ENCODE measurements around the gene TUBA3D.
A peak's percentile ranks its signal among the peaks of the same experiment; 100 is the strongest.
"Not testable (repeated sequence)": the region's sequence is repeated elsewhere in the genome, so short reads cannot be mapped to it uniquely, and the experiment has no call there.

The TUBA3D gene

DNA sequence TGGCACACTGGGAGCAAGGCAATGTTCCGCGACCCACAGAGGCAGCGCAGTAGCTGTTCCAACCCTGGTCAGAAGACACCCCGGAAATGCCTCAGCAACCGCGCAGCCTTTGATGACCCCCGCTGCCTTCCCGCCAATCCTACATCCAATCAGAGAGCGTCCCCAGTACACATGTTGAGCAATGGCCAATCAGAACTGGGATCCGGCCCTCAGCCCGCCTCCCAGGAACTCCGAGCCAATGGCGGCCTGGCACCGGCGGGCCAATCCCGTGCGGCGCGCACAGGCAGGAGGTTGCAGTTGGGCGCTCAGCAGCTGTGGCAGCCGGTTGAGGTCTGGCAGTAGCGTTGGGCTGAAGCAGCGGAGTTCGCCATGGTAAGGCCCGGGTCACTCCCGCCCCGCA is at the start of gene TUBA3D:
Gene TUBA3D (plus strand): TSS at position 289 of the 400 bp plus-strand sequence. CDS start 81 bp downstream, at position 370.
- no peak for DNase-seq

DNA sequence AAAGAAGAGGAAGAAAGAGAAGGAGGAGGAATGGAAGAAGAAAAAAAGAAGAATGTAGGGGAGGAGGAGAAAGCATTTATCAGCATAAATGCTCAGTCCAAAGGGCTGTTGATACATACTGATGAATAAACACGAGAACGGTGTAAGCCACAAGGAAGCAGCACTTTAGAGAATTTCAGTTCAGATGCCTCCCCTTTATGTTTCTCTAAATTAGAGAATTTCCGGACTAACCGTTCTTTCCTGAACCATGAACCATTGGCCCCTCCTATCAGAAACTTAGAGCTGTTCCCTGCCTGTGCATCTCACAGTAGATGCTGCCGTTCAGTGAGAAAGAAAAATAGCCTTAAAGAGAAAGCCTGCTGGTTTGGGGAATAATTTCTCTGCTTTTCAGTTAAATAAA is 49.2 kb upstream of the TUBA3D start:
- no peak for DNase-seq

DNA sequence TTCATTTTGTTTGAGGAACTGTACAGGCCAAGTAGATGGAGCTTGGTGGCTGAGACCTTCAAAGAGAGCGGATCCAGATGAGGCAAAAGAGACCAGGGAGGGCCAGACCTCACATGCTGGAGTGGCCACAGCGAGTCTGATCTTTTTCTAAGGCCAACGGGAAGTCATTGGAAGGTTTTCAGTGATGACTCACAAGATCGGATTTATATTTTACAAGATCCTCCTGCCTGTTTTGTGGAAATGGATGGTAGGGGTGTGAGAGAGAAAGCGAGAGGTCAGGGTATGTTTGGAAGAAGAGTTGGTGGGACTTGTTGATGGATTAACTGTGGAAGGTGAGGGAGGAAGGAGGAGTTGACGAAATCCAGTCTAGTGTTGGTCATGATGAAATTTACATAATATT is 44.6 kb upstream of the TUBA3D start:
- no peak for DNase-seq

DNA sequence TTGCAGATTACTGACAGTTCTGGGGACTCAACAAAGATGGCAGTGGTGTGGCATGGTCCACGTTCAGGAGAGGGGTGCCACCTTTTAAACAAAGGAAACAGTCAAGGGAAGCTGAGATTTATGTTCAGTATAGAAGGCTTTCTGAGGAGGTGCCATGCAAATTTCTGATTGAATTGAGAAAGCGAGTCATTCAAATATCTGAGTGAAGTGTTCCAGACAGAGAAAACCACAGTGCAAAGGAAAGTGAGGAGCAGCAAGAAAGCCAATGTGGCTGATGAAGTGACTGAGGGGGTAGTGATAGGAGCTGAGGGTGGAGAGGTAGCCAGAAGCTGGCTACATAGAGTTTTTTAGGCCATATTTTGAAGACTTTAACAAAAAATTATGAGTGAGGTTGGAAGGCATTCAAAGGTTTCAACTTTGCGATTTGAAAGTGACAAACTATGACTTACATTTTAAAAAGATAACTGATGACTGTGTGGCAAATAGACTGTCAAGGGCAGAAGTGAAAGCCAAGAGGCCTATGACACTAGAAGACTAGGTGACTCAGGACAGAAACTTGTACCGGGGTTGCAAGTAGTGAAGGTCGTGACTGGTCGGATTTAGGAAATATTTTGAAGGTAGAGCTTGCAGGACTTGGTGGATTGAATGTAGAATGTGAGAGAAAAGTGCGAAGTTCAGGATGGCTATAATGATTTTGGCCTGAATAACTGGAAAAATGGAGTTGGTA is 35.0 kb upstream of the TUBA3D start:
- DNase-seq: not testable (repeated sequence)

DNA sequence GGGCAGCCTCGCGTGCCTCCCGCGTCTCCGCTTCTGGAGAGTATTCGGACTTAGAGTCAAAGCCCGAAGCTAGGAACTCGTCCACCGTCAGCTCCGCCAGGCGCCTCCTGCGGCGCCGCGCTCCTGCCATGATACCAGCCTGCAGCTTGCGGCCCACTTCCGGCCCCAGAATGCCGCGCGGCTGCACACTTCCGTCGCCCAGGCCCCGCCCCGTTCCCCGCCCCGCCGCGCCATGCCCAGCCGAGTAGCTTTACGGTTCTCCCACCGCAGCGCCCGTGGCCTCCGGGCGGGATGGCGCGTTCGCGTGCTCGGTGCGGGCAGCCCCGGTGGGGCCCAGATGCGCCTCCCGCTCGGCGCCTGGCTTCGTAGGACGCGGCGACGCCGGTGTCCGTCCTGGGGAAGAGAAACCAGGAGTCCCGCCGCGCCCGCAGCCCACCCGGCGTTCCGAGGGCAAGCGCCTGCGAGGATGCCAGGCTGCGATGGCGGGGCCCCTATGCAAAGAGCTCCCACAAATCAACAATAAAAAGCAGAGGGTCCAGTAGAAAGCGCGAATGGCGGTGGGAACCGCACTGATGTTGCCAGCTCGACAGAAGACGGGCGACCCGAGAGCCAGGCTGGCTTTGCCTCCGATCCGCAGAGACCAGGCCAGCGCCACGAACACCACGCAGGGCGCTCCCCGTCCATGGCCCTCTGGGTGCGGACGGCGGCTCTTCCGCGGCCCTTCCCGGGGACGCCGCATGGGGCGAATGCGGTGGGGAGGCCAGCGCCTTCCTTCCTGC is 31.0 kb upstream of the TUBA3D start:
- DNase-seq: not testable (repeated sequence)

DNA sequence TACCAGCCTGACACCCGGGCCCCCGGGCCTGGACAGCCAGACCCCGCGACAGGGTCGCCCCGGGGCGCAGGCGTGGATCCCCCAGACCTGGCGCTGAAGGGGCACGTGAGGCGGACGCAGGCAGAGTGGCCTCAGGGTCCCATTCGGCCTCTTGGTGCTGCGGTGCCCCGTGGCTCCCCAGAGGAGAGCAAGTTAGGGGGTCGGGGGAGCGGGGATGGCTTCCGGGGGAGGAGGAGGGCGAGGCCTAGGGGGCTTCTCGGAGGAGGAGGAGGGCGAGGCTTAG is 30.5 kb upstream of the TUBA3D start:
- DNase-seq: not testable (repeated sequence)

DNA sequence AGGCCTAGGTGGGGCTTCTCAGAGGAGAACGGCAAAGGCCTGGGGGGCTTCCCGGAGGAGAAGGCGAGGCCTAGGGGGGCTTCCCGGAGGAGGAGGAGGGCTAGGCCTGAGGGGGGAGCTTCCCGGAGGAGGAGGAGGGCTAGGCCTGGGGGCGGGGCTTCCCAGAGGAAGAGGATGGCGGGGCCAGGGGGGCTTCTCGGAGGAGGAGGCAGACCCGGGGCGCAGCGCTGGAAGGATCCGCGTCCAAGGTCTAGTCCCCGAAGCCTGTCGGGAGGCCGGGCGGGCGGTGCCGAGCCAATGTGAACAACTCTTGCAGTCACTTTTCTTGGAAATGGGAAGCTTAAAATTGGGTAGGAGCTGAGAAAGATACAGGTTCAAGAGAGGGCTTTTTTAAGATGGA is 30.0 kb upstream of the TUBA3D start:
- no peak for DNase-seq

DNA sequence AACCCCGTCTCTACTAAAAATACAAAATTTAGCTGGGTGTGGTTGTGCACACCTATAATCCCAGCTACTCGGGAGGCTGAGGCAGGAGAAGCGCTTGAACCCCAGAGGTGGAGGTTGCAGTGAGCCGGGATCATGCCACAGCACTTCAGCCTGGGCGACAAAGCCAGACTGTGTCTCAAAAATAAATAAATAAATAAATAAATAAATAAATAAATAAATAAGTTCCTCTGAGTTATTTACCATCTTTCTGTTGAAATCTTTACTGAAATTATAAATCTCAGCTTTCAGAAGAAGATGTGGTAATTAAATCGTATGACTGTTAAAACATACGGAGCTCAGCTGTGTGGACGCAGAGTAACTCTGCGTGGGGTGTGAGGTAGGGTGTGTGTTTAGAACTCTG is 27.9 kb upstream of the TUBA3D start:
- DNase-seq: not testable (repeated sequence)

DNA sequence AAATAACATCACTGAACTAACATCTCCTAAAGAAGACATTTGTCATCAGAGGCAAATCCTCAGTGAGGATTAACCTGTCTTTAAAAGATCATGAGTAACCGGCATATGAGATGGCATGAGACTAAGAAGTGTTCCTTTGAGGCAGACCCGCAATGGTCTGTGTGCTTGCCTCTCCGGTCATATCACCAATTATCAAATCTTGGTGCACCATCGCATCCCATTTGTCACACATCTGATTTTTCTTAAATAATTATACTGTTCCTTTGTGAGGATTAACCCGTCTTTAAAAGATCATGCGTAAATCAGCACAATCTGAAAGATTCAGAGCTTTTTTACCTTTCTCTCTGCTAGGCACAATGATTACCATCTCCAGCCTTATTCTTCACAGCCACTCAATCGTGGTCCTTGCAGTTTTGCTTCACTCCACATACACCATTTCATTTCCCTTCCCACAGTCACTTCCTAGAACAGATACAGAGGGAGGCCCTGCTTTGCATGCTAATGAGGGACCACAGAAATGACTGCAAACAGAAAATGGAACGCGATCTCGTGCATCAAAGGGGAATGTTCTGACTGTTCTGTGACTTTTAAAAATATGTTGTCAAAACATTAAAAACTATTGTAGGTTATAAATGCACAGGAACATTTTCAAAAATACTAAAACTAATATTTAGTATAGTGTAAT is 24.5 kb upstream of the TUBA3D start:
- DNase-seq: not testable (repeated sequence)

DNA sequence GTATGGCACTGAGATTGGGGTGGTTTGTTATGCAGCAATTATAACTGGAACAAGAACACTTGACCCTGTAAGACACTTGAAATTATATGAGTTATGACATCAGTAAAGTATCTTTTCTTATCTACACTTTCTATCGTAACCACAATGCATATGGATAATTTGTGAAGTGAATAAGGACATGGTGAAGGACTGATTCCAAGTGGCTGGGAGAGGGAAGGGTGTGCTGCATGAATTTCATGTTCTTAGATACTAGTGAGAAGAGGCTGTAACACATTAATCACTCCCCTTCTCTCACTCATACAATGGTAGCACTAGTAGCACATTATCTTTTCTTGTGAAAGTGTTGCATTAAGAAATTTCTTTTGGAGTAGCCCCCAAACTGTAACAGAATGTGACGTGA is 21.0 kb upstream of the TUBA3D start:
- not testable (repeated sequence) for DNase-seq

DNA sequence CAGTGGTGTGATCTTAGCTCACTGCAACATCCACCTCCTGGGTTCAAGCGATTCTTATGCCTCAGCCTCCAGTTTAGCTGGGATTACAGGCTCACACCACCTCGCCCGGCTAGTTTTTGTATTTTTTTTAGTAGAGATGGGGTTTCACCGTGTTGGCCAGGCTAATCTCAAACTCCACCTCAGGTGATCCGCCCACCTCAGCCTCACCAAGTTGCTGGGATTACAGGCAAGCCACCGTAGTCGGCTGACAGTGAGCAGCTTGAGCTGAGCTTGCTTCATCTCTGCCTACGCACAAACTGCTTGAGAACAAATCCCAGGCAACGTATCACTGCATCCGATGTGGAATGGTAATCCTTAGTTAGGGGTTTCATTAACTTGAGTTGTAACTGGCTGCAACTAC is 8.2 kb upstream of the TUBA3D start:
- DNase-seq: not testable (repeated sequence)

DNA sequence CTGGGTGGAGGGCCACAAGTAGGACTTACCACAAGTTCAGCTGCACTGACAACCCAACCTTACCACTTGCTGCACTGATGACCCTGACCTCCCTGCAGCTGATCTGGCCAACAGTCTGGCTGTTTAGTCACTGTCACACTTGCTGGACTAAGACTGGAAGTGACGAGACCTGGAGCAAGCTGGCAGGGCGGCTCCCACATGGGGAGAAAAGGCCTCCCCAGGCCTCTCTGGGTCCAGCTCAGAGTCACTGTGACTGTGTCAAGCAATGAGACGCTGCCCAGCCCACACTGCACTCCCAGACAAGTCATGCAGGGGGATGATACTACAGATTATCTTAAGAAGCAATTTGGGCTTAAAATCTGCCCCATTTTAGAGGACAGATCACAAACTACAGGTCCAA is 5.0 kb upstream of the TUBA3D start:
- not testable (repeated sequence) for DNase-seq

DNA sequence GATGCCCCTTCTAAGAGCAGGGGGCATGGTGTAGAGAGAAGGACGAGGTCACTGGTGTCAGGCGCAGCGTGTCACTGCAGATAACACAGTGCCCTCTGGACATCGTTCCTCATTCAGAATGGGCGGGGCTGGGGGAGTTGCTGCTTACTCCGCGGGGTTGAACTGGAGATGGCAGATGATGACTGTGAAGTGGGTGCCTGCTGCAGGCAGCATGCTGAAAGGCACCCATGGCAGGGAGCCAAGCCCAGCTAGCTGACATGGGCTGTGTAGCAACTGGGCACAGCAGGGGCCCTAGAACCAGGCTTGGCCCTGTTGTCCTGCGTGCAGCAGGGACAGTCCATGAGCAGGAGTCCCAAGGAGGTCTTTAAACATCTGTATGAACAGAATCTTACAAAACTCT is 4.3 kb upstream of the TUBA3D start:
- not testable (repeated sequence) for DNase-seq

DNA sequence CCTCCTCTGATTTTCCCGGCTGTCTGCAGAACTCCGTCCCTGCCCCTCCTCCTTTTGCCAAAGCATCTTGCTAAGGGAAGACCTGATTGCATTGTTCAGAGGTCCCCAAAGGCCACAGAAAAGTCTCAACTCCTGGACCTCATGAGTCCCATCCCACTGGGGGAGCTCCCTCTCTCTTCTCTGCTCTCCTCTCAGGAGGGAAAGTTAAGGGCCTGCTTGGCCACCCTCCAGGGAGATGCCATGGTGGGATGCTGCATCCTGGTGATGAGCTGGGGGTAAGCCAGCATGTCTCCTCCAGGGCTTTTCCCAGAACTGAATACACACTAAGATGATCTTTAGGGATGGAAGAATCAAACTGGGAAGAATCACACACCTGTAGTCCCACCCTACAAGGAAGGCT is 2.7 kb upstream of the TUBA3D start:
- DNase-seq: not testable (repeated sequence)

DNA sequence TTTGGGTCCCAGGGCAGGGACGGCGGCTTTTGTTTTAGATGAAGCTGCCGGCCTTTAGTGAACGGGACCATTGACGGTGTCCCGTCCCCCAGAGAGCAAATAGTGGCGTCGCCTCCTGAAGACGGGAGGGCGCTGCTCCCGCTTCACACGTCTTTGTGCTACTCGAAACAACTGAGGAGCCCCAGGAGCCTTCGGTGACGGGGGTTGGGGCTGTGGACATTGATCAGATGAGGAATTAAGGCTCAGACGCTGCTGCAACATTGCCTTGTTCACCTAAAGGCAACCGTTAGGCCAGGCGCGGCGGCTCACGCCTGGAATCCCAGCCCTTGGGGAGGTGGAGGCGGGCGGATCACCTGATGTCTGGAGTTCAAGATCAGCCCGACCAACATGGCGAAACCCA is 444 bp downstream of the TUBA3D start:
- not testable (repeated sequence) for DNase-seq

DNA sequence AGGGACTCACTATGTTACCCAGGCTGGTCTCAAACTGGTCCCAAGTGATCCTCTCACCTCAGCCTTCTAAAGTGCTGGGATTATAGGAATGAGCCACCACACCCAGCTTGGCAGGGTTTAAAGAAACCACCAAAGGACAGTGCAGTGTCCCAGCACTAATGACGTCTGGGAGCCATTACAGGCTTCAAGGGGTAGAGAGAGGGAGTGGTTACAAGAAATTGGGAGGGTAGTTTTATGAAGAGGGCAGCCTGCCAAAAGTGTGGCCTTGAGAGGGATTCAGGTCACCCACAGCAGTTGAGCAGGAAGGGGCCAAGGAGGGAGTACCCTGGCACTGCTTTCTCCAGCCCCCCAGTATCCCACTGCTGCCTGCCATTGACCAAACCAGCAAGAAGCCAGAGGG is 1.3 kb downstream of the TUBA3D start:
- DNase-seq: not testable (repeated sequence)

DNA sequence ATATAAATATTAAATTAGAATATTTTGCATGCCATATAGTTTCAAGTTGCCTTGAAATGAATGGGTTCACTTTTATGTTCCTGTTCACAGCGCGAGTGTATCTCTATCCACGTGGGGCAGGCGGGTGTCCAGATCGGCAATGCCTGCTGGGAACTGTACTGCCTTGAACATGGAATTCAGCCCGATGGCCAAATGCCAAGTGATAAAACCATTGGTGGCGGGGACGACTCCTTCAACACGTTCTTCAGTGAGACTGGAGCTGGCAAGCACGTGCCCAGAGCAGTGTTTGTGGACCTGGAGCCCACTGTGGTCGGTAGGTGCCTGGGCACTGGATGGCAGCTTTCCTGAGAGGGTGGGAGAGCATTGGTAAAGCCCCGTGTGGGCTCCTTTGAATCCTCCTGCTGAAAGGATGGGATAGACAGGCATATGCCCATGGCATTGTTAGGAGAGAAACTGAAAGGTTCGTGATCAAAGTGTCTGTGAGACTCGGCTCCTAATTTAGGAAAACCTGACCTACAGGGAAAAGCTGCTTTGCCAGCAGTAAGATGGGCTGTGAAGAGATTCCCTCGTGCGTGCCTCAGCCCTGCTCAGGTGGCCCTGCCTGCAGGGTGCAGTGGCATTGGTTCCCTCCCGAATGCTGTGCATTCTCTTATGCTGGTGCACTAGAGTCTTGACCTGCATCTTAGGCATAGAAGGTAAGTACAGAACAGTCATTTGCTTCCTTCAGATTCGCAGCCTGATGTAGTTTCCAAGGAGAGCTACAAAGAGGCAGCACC is 2.3 kb downstream of the TUBA3D start:
- peak; percentile 4 for DNase-seq

DNA sequence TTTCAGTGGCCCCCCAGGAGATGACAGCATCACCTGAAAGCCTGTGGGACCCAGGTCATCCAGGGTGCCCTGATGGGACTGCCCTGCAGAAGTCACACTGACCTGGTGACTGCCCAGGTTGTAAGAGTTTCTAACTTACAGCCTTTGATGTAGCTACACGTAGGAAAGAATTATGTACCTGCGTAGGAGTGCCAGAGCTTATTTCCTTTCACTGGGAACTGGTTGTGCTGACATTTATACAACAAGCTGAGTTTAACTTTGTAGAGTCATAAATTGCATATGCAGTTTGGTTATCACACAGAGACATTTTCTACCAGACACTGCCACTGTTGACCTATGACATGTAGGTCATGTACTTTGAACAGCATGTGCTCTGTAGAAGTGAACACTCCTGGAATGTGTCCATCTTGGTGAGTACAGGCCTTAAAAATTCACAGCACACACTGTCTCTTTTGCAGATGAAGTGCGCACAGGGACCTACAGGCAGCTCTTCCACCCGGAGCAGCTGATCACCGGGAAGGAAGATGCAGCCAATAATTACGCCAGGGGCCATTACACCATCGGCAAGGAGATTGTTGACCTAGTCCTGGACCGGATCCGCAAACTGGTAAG is 3.0 kb downstream of the TUBA3D start:
- DNase-seq: not testable (repeated sequence)

DNA sequence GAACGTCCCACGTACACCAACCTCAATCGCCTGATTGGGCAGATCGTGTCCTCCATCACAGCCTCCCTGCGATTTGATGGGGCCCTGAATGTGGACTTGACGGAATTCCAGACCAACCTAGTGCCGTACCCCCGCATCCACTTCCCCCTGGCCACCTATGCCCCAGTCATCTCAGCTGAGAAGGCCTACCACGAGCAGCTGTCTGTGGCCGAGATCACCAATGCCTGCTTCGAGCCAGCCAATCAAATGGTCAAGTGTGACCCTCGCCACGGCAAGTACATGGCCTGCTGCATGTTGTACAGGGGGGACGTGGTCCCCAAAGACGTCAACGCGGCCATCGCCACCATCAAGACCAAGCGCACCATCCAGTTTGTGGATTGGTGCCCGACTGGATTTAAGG is 4.4 kb downstream of the TUBA3D start:
- DNase-seq: not testable (repeated sequence)

DNA sequence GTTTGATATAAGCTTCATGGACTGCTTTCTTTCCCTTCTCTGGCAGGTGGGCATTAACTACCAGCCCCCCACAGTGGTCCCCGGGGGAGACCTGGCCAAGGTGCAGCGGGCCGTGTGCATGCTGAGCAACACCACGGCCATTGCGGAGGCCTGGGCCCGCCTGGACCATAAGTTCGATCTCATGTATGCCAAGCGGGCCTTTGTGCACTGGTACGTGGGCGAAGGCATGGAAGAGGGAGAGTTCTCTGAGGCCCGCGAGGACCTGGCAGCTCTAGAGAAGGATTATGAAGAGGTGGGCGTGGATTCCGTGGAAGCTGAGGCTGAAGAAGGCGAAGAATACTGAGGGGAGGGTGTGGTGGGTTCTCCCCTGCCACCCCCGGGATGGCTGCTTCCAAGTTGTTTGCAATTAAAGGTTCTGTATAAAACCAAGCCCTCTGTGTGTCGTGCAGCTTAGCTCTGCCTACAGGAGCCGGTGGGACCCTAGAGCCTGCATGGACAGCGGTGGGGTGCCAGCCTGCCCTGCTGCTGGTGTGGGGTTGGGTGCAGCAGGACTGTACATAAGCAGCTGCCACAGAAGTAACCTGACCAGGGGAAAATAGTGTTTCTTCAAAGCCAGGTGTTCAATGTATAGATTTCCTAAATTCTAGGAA is 6.7 kb downstream of the TUBA3D start:
- not testable (repeated sequence) for DNase-seq

DNA sequence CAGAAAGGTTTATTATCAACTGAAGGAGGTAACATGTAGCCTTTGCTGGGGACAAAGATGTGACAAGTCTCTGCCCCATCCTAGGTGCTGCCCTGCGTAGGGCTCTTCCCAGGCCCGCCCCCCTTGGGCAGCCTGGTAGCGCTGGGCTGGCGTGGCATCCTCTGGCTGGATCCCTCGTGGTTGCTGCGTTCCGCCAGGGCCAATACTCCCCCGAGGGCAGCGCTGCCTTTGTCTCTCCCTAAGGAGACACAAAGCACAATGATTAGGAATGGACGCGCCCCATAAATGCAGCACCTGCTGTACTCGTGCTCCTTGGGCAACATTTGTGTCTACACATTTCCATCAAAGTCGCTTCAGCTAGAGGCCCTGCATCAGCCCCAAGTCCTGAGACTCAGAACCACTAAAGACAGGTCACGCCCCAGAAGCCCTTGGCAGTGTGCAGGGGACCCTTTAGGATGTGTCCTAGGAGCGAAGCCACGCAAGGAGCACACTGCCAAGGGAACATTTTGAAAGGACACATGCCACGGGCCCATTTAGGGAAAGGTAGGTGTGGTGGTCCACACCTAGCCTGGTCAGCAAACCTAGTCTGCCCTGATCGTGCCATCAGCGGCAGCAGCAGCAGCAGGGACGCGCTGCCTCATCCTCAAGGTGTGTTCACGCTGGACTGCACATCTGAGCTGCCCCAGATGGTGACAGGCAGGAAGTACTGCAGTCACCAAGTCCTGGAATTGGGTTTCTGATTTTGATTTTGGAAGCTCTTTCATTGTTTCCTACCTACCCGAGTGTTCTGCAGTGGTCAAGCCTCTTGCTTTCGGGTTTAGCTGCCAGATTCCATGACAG is 8.3 kb downstream of the TUBA3D start:
- not testable (repeated sequence) for DNase-seq

All from NCI-H2029 treated with DMSO at 0.1 percent for 48 hours (cell line).